ENCODE results near the gene FAM216B. TPM values are rescaled to one million over a fixed set of nuclear protein-coding genes. Genes with fewer than 3 reads are reported as not detected.
"Not testable (repeated sequence)": the region's sequence is repeated elsewhere in the genome, so short reads cannot be mapped to it uniquely, and the experiment has no call there.

Gene FAM216B
- total and polyA plus RNA-seq, 2 of the 8 experiments (the other 6 are each of a cell fraction or from before 2014, with no cell fraction given) = not detected

- H3K27me3 ChIP-seq (replicated peaks in 1 of 4; ENCODE audit: control insufficient read depth in 3 of 4, extremely low read depth in 1 of 4, insufficient read depth in 3 of 4, low read length in 3 of 4); H3K27ac ChIP-seq (ENCODE audit: low read depth, low read length); H3K18ac ChIP-seq (ENCODE audit: extremely low read depth, low read length); H4K20me1 ChIP-seq (replicated peaks in 1 of 2; ENCODE audit: control insufficient read depth in 1 of 2, insufficient read depth in 2 of 2, low read length in 2 of 2); FAIRE-seq; H2AFZ ChIP-seq (ENCODE audit: low read length); H3K56ac ChIP-seq (replicated peaks; ENCODE audit: insufficient read length, low read depth, low read length); H3K23ac ChIP-seq (ENCODE audit: insufficient read length); H3K23me2 ChIP-seq (ENCODE audit: low read depth, low read length); H2BK120ac ChIP-seq (replicated peaks; ENCODE audit: low read depth, low read length); DNase-seq (ENCODE audit: low read depth in 1 of 2, low spot score in 2 of 2); H3K36me3 ChIP-seq (ENCODE audit: control insufficient read depth in 2 of 4, insufficient read depth in 4 of 4, low read length in 3 of 4); H3K4me2 ChIP-seq (ENCODE audit: insufficient read depth in 1 of 2, low read depth in 2 of 2, low read length in 2 of 2); H2BK15ac ChIP-seq (ENCODE audit: low read length); H4K5ac ChIP-seq (ENCODE audit: insufficient read length, low read depth, low read length); H2BK5ac ChIP-seq (ENCODE audit: low read depth, low read length); H3K4ac ChIP-seq (replicated peaks; ENCODE audit: insufficient read length, low read depth, low read length); H3K14ac ChIP-seq (ENCODE audit: insufficient read length); H2BK12ac ChIP-seq (ENCODE audit: low read depth, low read length); H4K91ac ChIP-seq (replicated peaks; ENCODE audit: insufficient read length, low read length); H3K9me3 ChIP-seq (ENCODE audit: insufficient read depth in 2 of 2, low read depth in 1 of 2, low read length in 1 of 2); H3K4me1 ChIP-seq (replicated peaks in 1 of 4; ENCODE audit: control insufficient read depth in 3 of 4, insufficient read depth in 4 of 4, low read length in 3 of 4); H2BK20ac ChIP-seq (ENCODE audit: low read length); H3K4me3 ChIP-seq (ENCODE audit: extremely low read depth in 1 of 4, insufficient read depth in 2 of 4, low read depth in 3 of 4, low read length in 4 of 4); H2AK5ac ChIP-seq (ENCODE audit: low read depth, low read length); H3K9ac ChIP-seq (replicated peaks in 1 of 4; ENCODE audit: extremely low read depth in 1 of 4, low read depth in 3 of 4, low read length in 3 of 4); CTCF ChIA-PET (ENCODE audit: partially characterized antibody); H3K79me1 ChIP-seq (ENCODE audit: low read depth, low read length); H3K79me2 ChIP-seq (ENCODE audit: control insufficient read depth in 1 of 2, insufficient read depth in 2 of 2, low read length in 2 of 2); H4K8ac ChIP-seq (ENCODE audit: extremely low read depth, insufficient read depth, low read length): not testable (repeated sequence)
- WGBS, 2 experiments (ENCODE audit: extremely low coverage in 1 of 2, insufficient coverage in 1 of 2, insufficient read length in 1 of 2, insufficient replicate concordance in 2 of 2, low coverage in 1 of 2, low lambda C conversion rate in 2 of 2, missing lambda C conversion rate in 1 of 2) = 94% methylated on average over 1 of the region's 1 CpG; no CpG with 5 or more reads in 1 of the 2 experiments
- POLR2A ChIA-PET (ENCODE audit: partially characterized antibody) = interaction anchor here (1.7 to 3.6 kb wide), 2 partner anchors 10 to 28 kb away, joined by 4 to 10 read pairs; no protein-coding TSS in a partner anchor
These were observed 38.3 kb downstream of the FAM216B start for GRCh38 chr13:42819687-42820086.
